ENCODE results near the gene ZNF76. TPM values are rescaled to one million over a fixed set of nuclear protein-coding genes. Genes with fewer than 3 reads are reported as not detected.

Gene ZNF76
- total and polyA plus RNA-seq, 9 of the 15 experiments (the other 6 are each of a cell fraction or from before 2014, with no cell fraction given) = 1.2 to 17.8 (median 10.7) TPM

GRCh38 chr6:35320031-35320410 is 60.5 kb downstream of the ZNF76 start (continued):
- TF ChIP-seq ADNP (tag; IDR thresholded peaks at IDR 0.05) (no peak), U2AF1 (optimal IDR thresholded peaks at IDR 0.05; ENCODE audit: low read depth, low read length) (no peak), FOS (IDR thresholded peaks at IDR 0.05; ENCODE audit: extremely low read depth, insufficient read length) (no peak), HDAC1 (IDR thresholded peaks at IDR 0.05) (no peak), KDM5B (IDR thresholded peaks at IDR 0.05; ENCODE audit: insufficient replicate concordance, low read depth, low read length) (no peak), BRCA1 (IDR thresholded peaks at IDR 0.05) (no peak), BRCA1 (CRISPR knock-in tag; IDR thresholded peaks at IDR 0.05) (no peak), ZNF133 (CRISPR knock-in tag; IDR thresholded peaks at IDR 0.05) (no peak), MECOM (CRISPR knock-in tag; IDR thresholded peaks at IDR 0.05) (no peak), NCOA1 (IDR thresholded peaks at IDR 0.05; ENCODE audit: low read depth) (no peak), HLTF (IDR thresholded peaks at IDR 0.05) (no peak), HMGXB4 (CRISPR knock-in tag; IDR thresholded peaks at IDR 0.05) (no peak)

- Histone ChIP-seq H4K20me1 (replicated peaks; ENCODE audit: control insufficient read depth, insufficient read depth, low read length) (no peaks in the 10 kb centered on the region), H3K27ac (ENCODE audit: extremely low read depth, low read depth, low read length) (no peak overlapping the region), H3K9me3 (replicated peaks; ENCODE audit: control insufficient read depth, insufficient read depth, low read depth, low read length) (no peaks in the 10 kb centered on the region), H3K4me3 (no peak overlapping the region), H3K4me1 (replicated peaks in 1 of 2; ENCODE audit: control insufficient read depth in 2 of 2, insufficient read depth in 2 of 2, low read length in 2 of 2) (peaks cover 0 to 14% of the 10 kb centered on the region in 2 experiments; a peak in 1 of 5 replicates), H3K9ac (ENCODE audit: insufficient read depth in 1 of 2, low read depth in 2 of 2, low read length in 2 of 2) (peak overlapping the region in 1 of 2 experiments; percentile 59; a peak in 1 of 4 replicates), H3K4me2 (ENCODE audit: insufficient read depth, low read length) (no peak overlapping the region), H3K27me3 (ENCODE audit: control insufficient read depth in 2 of 2, insufficient read depth in 2 of 2, low read length in 2 of 2) (no peaks in the 10 kb centered on the region), H3K79me2 (ENCODE audit: control insufficient read depth, insufficient read depth, low read length) (no peaks in the 10 kb centered on the region), H2AFZ (ENCODE audit: low read depth, low read length) (no peak overlapping the region), H3K36me3 (ENCODE audit: control insufficient read depth, insufficient read depth, low read length) (peaks cover 31% of the 10 kb centered on the region; the same call in 2 of the 3 replicates), H3K9me1 (ENCODE audit: control insufficient read depth, insufficient read depth, low read length) (no peaks in the 10 kb centered on the region)
- in situ Hi-C loops (cut with MboI) (no loop called here), intact Hi-C loops (cut with micrococcal nuclease) (no loop called here)
- DNase-seq (ENCODE audit: extremely low read depth in 1 of 4, low spot score in 3 of 4) (no peak), ATAC-seq (no peak), FAIRE-seq (no peak)
- POLR2A ChIA-PET = interaction anchor here (0.6 to 0.9 kb wide), 4 partner anchors 48 to 1182 kb away, joined by 3 to 4 read pairs (median 4); no protein-coding TSS in a partner anchor
- BruUV-seq (replicated peaks) = TSS peak; percentile 36
- 67% methylated on average over 8 of the region's 8 CpGs for WGBS (ENCODE audit: insufficient coverage, low coverage, missing lambda C conversion rate)
- CTCF ChIA-PET (ENCODE audit: low intra/inter-chr PET ratio) = no interaction called here
- TF ChIP-seq BCL6 (CRISPR knock-in tag; IDR thresholded peaks at IDR 0.05) (no peak), SMARCB1 (IDR thresholded peaks at IDR 0.05; ENCODE audit: insufficient read length, low read depth) (no peak), CREBBP (IDR thresholded peaks at IDR 0.05; ENCODE audit: low read depth, low read length) (no peak), ZNF589 (CRISPR knock-in tag; IDR thresholded peaks at IDR 0.05; ENCODE audit: low read depth) (no peak), KDM5B (IDR thresholded peaks at IDR 0.05; ENCODE audit: insufficient replicate concordance, low read depth, low read length) (no peak), KLF1 (tag; IDR thresholded peaks at IDR 0.05) (no peak), SIN3A (IDR thresholded peaks at IDR 0.05; ENCODE audit: borderline replicate concordance in 2 of 2, control insufficient read depth in 1 of 2, low read depth in 2 of 2, low read length in 2 of 2) (no peak), RBM39 (optimal IDR thresholded peaks at IDR 0.05; ENCODE audit: low read depth, low read length) (no peak), SMARCA4 (IDR thresholded peaks at IDR 0.05) (no peak), ATF7 (IDR thresholded peaks at IDR 0.05) (no peak), DACH1 (IDR thresholded peaks at IDR 0.05; ENCODE audit: partially characterized antibody) (no peak), LCOR (CRISPR knock-in tag; IDR thresholded peaks at IDR 0.05) (no peak)
These were observed 61.6 kb downstream of the ZNF76 start for GRCh38 chr6:35321091-35321490.

Measured in K562 (cell line).